ENCODE data around the gene NMT2.

Gene NMT2

GRCh38 chr10:15168786-15169554, 477 bp upstream of the NMT2 start:
- peak; percentile 70 for DNase-seq (ENCODE audit: extremely low read depth, low read depth)
- TF ChIP-seq CTCF (IDR thresholded peaks at IDR 0.05; ENCODE audit: low read depth, low read length, missing control alignments), result no peak
- H3K4me3 ChIP-seq (replicated peaks; ENCODE audit: low read depth, low read length), result no peak overlapping the region

DNA sequence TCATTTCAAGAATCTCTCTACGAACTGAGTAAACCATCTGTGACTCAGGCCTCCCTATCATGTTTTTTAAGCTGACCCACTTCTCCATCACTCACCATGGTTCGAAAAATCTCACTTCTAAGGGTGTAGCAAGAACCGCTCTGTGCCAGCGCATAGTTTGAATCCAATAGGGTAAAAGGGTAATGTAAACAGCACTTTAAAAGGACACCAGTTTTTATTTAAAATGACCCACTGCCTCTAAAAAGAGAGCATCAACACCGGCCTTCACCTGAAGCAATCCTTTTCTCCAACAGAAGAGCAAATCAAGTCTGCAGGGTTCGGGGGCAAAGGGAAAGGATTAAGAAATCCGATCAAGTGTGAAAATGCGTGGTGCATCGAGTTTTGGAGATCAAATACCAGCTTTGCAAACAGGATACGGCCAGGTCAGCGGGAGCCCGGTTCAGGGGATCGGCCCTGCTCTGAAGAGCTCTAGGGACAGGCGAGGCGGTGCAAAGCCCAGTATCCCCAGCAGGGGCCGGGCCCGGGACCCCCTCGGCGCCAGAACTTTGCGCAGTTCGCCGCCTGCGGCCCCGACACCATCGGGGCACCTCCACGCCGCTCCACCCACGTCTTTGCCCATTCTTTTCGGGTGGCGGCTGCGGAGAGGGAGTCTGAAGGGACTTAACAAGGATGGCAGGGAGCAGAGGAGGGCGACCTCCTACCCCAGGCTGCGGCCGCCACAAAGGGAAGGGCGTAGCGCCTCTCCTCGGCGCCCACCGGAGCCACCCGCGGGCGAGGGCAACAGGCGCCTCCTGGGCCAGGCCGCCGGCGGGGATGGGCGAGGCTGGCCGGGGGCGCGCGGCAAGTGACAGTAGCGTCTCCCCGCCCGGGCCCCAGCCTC, 842 bp downstream of the NMT2 start:
- peak overlapping the region; percentile 72 for H3K4me3 ChIP-seq (replicated peaks; ENCODE audit: low read depth, low read length)
- TF ChIP-seq CTCF (IDR thresholded peaks at IDR 0.05; ENCODE audit: low read depth, low read length, missing control alignments), result peak; percentile 53
- no peak for DNase-seq (ENCODE audit: extremely low read depth, low read depth)

GRCh38 chr10:15166325-15166724, 2.2 kb downstream of the NMT2 start:
- no peak for DNase-seq (ENCODE audit: extremely low read depth, low read depth)
- H3K4me3 ChIP-seq (replicated peaks; ENCODE audit: low read depth, low read length), result peak overlapping the region; percentile 72
- TF ChIP-seq CTCF (IDR thresholded peaks at IDR 0.05; ENCODE audit: low read depth, low read length, missing control alignments), result no peak

DNA sequence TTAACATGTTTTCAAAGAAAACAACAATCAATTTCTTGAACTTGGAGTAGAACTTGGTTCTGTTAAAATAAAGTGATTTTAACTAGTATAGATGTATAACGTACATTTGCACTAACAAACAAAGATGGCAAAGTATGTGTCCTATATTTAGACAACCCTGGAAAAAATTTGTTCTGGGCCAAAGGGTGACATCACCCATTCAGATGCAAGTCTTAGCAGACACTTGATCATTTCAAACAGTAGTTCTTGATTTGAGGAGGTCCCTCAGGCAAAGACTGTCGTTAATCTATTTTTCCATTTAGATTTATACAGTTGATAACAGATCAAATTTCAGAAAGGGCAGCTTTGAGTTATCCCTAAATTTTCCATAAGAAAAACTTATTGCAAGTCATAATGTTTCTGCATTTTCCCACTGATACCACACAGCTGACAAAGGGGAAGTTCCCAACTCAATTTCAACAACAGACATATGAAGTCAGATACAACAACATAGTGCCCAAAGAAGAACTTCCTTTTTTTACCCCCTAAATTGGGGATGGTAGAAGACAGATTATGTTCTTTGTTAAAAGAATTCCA, 5.2 kb downstream of the NMT2 start:
- no peak overlapping the region for H3K4me3 ChIP-seq (replicated peaks; ENCODE audit: low read depth, low read length)
- no peak for TF ChIP-seq CTCF (IDR thresholded peaks at IDR 0.05; ENCODE audit: low read depth, low read length, missing control alignments)
- DNase-seq (ENCODE audit: extremely low read depth, low read depth), result no peak

DNA sequence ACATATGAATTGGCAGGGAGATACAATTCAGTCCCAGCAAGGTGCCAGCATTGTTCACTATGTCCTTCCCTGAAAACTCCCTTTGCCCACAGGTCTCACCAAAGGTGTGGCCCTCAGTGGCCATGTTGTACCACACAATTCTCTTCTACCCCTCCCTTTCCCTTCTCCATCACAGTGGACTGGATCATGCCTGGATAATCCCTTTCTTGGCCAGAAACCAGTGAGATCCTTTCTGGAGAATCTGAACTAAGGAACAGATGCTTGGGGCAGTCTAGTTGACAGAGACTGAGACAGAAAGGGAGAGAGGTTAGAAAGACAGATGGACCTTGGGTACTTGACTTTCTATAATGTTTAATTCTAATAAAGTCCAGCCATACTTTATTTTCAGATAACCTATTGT, 9.5 kb downstream of the NMT2 start:
- no peak overlapping the region for H3K4me3 ChIP-seq (replicated peaks; ENCODE audit: low read depth, low read length)
- DNase-seq (ENCODE audit: extremely low read depth, low read depth), result no peak
- TF ChIP-seq CTCF (IDR thresholded peaks at IDR 0.05; ENCODE audit: low read depth, low read length, missing control alignments), result no peak

DNA sequence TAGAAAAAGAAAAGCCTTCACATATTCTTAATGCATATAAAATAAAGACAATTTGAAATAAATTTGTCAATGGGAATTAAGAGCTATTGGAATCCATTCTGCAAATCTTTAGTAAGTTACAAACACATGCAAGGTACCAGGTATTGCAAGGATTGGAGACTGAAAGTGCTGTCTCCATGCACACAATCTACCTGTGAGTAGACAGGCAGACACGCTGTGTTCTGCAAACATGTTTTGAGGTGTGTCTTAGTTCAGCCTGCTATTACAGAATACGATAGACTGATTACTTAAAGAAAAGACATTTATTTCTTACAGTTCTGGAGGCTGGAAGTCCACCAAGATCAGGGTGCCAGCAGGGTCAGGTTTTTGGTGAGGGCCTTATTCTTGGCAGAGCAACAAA, 10.0 kb downstream of the NMT2 start:
- no peak for DNase-seq (ENCODE audit: extremely low read depth, low read depth)
- H3K4me3 ChIP-seq (replicated peaks; ENCODE audit: low read depth, low read length), result no peak overlapping the region
- TF ChIP-seq CTCF (IDR thresholded peaks at IDR 0.05; ENCODE audit: low read depth, low read length, missing control alignments), result no peak
